Cortex of kidney (tissue), 1 donor: Measurements from ENCODE around the gene PANX2.
"Not testable (repeated sequence)": the region's sequence is repeated elsewhere in the genome, so short reads cannot be mapped to it uniquely, and the experiment has no call there.

Experiments used
- DNase-seq: peaks from one replicate; lab custom pipeline; 2025; lab: John Stamatoyannopoulos, UW

PANX2 gene

GRCh38 chr22:50199251-50199721 is 28.8 kb downstream of the PANX2 start:
- no peak for DNase-seq

GRCh38 chr22:50199829-50200460 is 29.4 kb downstream of the PANX2 start:
- no peak for DNase-seq

- DNase-seq = peak; percentile 50
Observed at GRCh38 chr22:50200461-50201190, 30.1 kb downstream of the PANX2 start, which contains the start of gene SELENOO. TSS of gene SELENOO (plus strand) at chr22:50201011. CDS start at chr22:50201037, 26 bp downstream.

- DNase-seq = no peak
Observed at GRCh38 chr22:50201191-50202129, 30.9 kb downstream of the PANX2 start.

- DNase-seq = no peak
Observed at GRCh38 chr22:50202130-50202666, 31.7 kb downstream of the PANX2 start.

- no peak for DNase-seq
Observed at GRCh38 chr22:50203288-50203687, 32.8 kb downstream of the PANX2 start.

GRCh38 chr22:50204571-50204970 is 34.0 kb downstream of the PANX2 start:
- no peak for DNase-seq

- DNase-seq = not testable (repeated sequence)
Observed at GRCh38 chr22:50204998-50205397, 34.5 kb downstream of the PANX2 start.

- no peak for DNase-seq
Observed at GRCh38 chr22:50205781-50206569, 35.4 kb downstream of the PANX2 start.

- DNase-seq = no peak
Observed at GRCh38 chr22:50206599-50206998, 36.1 kb downstream of the PANX2 start.

GRCh38 chr22:50207383-50208140 is 37.0 kb downstream of the PANX2 start:
- DNase-seq = no peak

GRCh38 chr22:50208430-50208938 is 38.0 kb downstream of the PANX2 start:
- no peak for DNase-seq

GRCh38 chr22:50208939-50209892 is 38.7 kb downstream of the PANX2 start:
- no peak for DNase-seq

- no peak for DNase-seq
Observed at GRCh38 chr22:50209893-50210292, 39.4 kb downstream of the PANX2 start.

GRCh38 chr22:50210378-50211139 is 40.0 kb downstream of the PANX2 start:
- no peak for DNase-seq

GRCh38 chr22:50211147-50211546 is 40.6 kb downstream of the PANX2 start:
- DNase-seq = no peak

GRCh38 chr22:50213263-50213662 is 42.7 kb downstream of the PANX2 start:
- DNase-seq = no peak
